Neural cell (in vitro differentiated cells): ENCODE measurements around the gene CAV3. TPM values are rescaled to one million over a fixed set of nuclear protein-coding genes. Genes with fewer than 3 reads are reported as not detected.

ENCODE experiments used
- H2AFZ ChIP-seq: fragments of 200-600, 300-800 bp; sonication (generic), shearing (Covaris generic); 2 replicates; pipeline ENCODE4 v1.6.0; 2014; ENCODE audit warnings: low read depth, mild to moderate bottlenecking, antibody characterized with exemption, low read length, moderate library complexity
- H3F3A ChIP-seq: fragments of 200-600 bp; shearing (Covaris generic); 2 replicates; pipeline ENCODE4 v1.6.1; 2016; ENCODE audit warnings: mild to moderate bottlenecking, moderate library complexity, mixed read lengths, antibody characterized with exemption, low read length; ENCODE audit not compliant: insufficient read depth, poor library complexity, severe bottlenecking
- H3K27ac ChIP-seq: fragments of 200-600, 300-800 bp; sonication (generic), shearing (Covaris generic); 2 replicates; pipeline ENCODE4 v1.5.1; 2014; ENCODE audit warnings: mild to moderate bottlenecking, low read length, moderate library complexity
- H3K27me3 ChIP-seq: fragments of 300-800, 200-600 bp; sonication (generic), shearing (Covaris generic); 2 replicates; pipeline ENCODE4 v1.6.0; 2014; ENCODE audit warnings: mild to moderate bottlenecking, low read depth, low read length, moderate library complexity; ENCODE audit not compliant: insufficient read depth
- H3K36me3 ChIP-seq: fragments of 300-800, 200-600 bp; sonication (generic), shearing (Covaris generic); 2 replicates; pipeline ENCODE4 v1.5.1; 2014; ENCODE audit warnings: mild to moderate bottlenecking, antibody characterized with exemption, low read length, moderate library complexity; ENCODE audit not compliant: insufficient read depth
- H3K4me2 ChIP-seq: fragments of 300-800, 200-600 bp; sonication (generic), shearing (Covaris generic); 2 replicates; pipeline ENCODE4 v1.6.0; 2014; ENCODE audit warnings: mild to moderate bottlenecking, low read length
- H3K4me3 ChIP-seq: fragments of 300-800, 200-600 bp; sonication (generic), shearing (Covaris generic); 2 replicates; pipeline ENCODE4 v1.5.1; 2014; ENCODE audit warnings: mild to moderate bottlenecking, low read length, moderate library complexity
- H3K79me2 ChIP-seq: fragments of 200-600 bp; shearing (Covaris generic); replicated peaks from 2 replicates; pipeline ENCODE4 v1.6.0; 2014; ENCODE audit warnings: mild to moderate bottlenecking, low read length, moderate library complexity; ENCODE audit not compliant: insufficient read depth
- H3K9ac ChIP-seq: fragments of 300-800, 200-600 bp; sonication (generic), shearing (Covaris generic); 2 replicates; pipeline ENCODE4 v1.6.1; 2016; ENCODE audit warnings: mild to moderate bottlenecking, low read length, mixed read lengths
- H3K9me2 ChIP-seq: fragments of 200-600 bp; shearing (Covaris generic); 2 replicates; pipeline ENCODE4 v1.6.1; 2016; ENCODE audit warnings: mild to moderate bottlenecking, low read length, mixed read lengths; ENCODE audit not compliant: insufficient read depth
- H3K9me3 ChIP-seq: fragments of 200-600, 300-800 bp; sonication (generic), shearing (Covaris generic); 2 replicates; pipeline ENCODE4 v1.6.1; 2016; ENCODE audit warnings: mild to moderate bottlenecking, mixed run types, low read length, moderate library complexity, mixed read lengths
- H4K20me1 ChIP-seq: fragments of 200-600 bp; shearing (Covaris generic); 2 replicates; pipeline ENCODE4 v1.6.1; 2016; ENCODE audit warnings: mild to moderate bottlenecking, mixed run types; ENCODE audit not compliant: insufficient read depth
- CTCF ChIP-seq: fragments of 450-650 bp; IDR thresholded peaks from 2 replicates; pipeline ENCODE4 v1.5.1; 2014; ENCODE audit warnings: antibody characterized with exemption, mild to moderate bottlenecking, moderate library complexity; ENCODE audit not compliant: poor library complexity, severe bottlenecking
- EP300 ChIP-seq: fragments of 450-650 bp; conservative IDR thresholded peaks from 2 replicates; pipeline ENCODE4 v1.6.1; 2014; ENCODE audit warnings: antibody characterized with exemption, mild to moderate bottlenecking, moderate library complexity; ENCODE audit not compliant: poor library complexity, severe bottlenecking
- EZH2 ChIP-seq: fragments of 200-600, 300-800 bp; shearing (Covaris generic), sonication (generic); IDR thresholded peaks from 2 replicates; pipeline ENCODE4 v1.6.1; 2014; ENCODE audit warnings: antibody characterized with exemption, low read length, borderline replicate concordance, mild to moderate bottlenecking; ENCODE audit not compliant: insufficient read depth, poor library complexity, severe bottlenecking
- MXI1 ChIP-seq: fragments of 450-650 bp; conservative IDR thresholded peaks from 2 replicates; pipeline ENCODE4 v1.6.1; 2014; ENCODE audit warnings: antibody characterized with exemption, mild to moderate bottlenecking; ENCODE audit not compliant: poor library complexity, severe bottlenecking
- POLR2AphosphoS5 ChIP-seq: IDR thresholded peaks from 2 replicates; pipeline ENCODE4 v1.6.1; 2012
- RAD21 ChIP-seq: fragments of 450-650 bp; conservative IDR thresholded peaks from 2 replicates; pipeline ENCODE4 v1.6.1; 2014; ENCODE audit warnings: antibody characterized with exemption, mild to moderate bottlenecking, moderate library complexity
- REST ChIP-seq: IDR thresholded peaks from 2 replicates; pipeline ENCODE4 v1.6.1; 2012; ENCODE audit warnings: borderline replicate concordance
- SMC3 ChIP-seq: fragments of 450-650 bp; conservative IDR thresholded peaks from 2 replicates; pipeline ENCODE4 v1.6.1; 2014; ENCODE audit warnings: antibody characterized with exemption, mild to moderate bottlenecking, moderate library complexity; ENCODE audit not compliant: poor library complexity
- TAF1 ChIP-seq: IDR thresholded peaks from 2 replicates; pipeline ENCODE4 v1.6.1; 2012; ENCODE audit warnings: low read depth
- polyA plus RNA-seq: library from polyadenylated mRNA; depleted of rRNA; stranded (reverse); fragments of >200 nt; gene quantifications from 2 replicates; pipeline ENCODE4 v1.2.3, GENCODE V29; 2014

CAV3 gene
- polyA plus RNA-seq, 1 donor from 2014 or later: not detected

GRCh38 chr3:8773941-8774542 lies 40.4 kb downstream of the CAV3 start:
- Histone ChIP-seq H4K20me1 (no peaks in the 10 kb centered on the region), H3K79me2 (no peaks in the 10 kb centered on the region), H3K9me2 (no peaks in the 10 kb centered on the region), H3K27ac (no peak overlapping the region), H3K36me3 (no peaks in the 10 kb centered on the region), H3K4me2 (no peak overlapping the region), H3K9ac (no peak overlapping the region), H2AFZ (no peak overlapping the region), H3K9me3 (no peaks in the 10 kb centered on the region), H3K27me3 (peaks cover 10% of the 10 kb centered on the region), H3K4me3 (no peak overlapping the region), H3F3A (no peaks in the 10 kb centered on the region)
- TF ChIP-seq EP300 (no peak), POLR2AphosphoS5 (no peak), REST (no peak), SMC3 (no peak), RAD21 (no peak), CTCF (no peak), TAF1 (no peak), MXI1 (no peak), EZH2 (no peak)

GRCh38 chr3:8775181-8775580 lies 41.6 kb downstream of the CAV3 start:
- Histone ChIP-seq H3K4me2 (no peak overlapping the region), H3F3A (no peaks in the 10 kb centered on the region), H3K27me3 (peaks cover under 1% of the 10 kb centered on the region), H3K36me3 (no peaks in the 10 kb centered on the region), H3K9me2 (no peaks in the 10 kb centered on the region), H3K4me3 (no peak overlapping the region), H3K9me3 (no peaks in the 10 kb centered on the region), H4K20me1 (no peaks in the 10 kb centered on the region), H3K79me2 (no peaks in the 10 kb centered on the region), H3K9ac (no peak overlapping the region), H2AFZ (no peak overlapping the region), H3K27ac (no peak overlapping the region)
- TF ChIP-seq RAD21: no peak

- Histone ChIP-seq H3K4me3 (no peak overlapping the region), H3K4me2 (no peak overlapping the region), H3K9me3 (no peaks in the 10 kb centered on the region), H3K9me2 (no peaks in the 10 kb centered on the region), H2AFZ (no peak overlapping the region), H3K27ac (no peak overlapping the region), H4K20me1 (no peaks in the 10 kb centered on the region), H3K27me3 (no peaks in the 10 kb centered on the region), H3K36me3 (no peaks in the 10 kb centered on the region), H3F3A (no peaks in the 10 kb centered on the region), H3K9ac (no peak overlapping the region), H3K79me2 (no peaks in the 10 kb centered on the region)
- TF ChIP-seq EZH2 (no peak), POLR2AphosphoS5 (no peak), EP300 (no peak), CTCF (no peak), MXI1 (no peak), TAF1 (no peak), REST (no peak), SMC3 (no peak), RAD21 (no peak)
Measured at GRCh38 chr3:8775602-8776001, 42.0 kb downstream of the CAV3 start.
